Glomerular visceral epithelial cell (primary cell): Measurements from ENCODE around the gene SLC9B1.
A peak's percentile ranks its signal among the peaks of the same experiment; 100 is the strongest.

Experiments used
- DNase-seq: peaks from one replicate; pipeline ENCODE4 v3.0.0-alpha.2; 2016; ENCODE audit errors: extremely low spot score

The SLC9B1 gene, protein sequence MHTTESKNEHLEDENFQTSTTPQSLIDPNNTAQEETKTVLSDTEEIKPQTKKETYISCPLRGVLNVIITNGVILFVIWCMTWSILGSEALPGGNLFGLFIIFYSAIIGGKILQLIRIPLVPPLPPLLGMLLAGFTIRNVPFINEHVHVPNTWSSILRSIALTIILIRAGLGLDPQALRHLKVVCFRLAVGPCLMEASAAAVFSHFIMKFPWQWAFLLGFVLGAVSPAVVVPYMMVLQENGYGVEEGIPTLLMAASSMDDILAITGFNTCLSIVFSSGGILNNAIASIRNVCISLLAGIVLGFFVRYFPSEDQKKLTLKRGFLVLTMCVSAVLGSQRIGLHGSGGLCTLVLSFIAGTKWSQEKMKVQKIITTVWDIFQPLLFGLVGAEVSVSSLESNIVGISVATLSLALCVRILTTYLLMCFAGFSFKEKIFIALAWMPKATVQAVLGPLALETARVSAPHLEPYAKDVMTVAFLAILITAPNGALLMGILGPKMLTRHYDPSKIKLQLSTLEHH

DNA sequence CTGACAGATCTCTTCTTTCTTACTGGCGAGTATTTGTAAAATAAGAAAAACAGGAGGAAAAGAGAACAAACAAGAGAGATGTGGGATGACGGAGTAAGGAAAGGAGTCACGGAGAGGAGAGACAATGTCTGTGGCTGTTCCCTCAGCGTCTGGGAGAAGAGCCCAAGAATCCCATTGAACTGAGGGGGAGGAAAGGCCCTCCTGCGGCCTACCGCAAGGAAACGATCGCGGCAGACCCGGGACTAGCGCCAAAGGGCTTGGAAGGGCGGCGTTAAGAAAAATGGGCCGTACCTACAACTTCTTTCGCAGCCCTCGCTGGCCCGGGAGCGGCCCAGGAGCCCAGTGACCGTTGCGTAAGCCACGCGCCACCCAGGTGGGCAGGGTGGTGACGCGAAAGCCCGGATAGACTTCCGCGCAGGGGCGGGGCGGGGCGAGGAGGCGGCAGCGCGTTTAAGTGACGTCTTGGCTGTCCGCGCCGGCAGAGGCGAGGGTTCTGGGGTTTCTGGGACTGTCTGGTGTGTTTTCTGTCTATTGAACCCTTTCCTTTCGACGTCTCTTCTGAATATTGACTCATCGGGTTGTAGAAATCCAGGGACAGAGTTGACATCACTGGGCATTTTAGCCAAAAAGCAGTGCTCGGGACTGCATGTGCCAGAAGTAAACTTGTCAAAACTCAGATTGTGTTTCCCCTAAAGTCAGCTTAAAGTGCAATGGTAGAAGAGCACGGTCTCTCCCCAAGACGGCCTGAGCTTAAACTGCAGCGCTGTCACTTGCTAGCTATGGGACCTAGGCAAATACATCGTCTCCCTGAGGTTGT, at the start of gene SLC9B1:
Gene SLC9B1, minus strand, starts transcription at position 398 of the 817 bp plus-strand sequence. CDS start 27,994 bp downstream, outside the sequence.
- peak; percentile 99 for DNase-seq

DNA sequence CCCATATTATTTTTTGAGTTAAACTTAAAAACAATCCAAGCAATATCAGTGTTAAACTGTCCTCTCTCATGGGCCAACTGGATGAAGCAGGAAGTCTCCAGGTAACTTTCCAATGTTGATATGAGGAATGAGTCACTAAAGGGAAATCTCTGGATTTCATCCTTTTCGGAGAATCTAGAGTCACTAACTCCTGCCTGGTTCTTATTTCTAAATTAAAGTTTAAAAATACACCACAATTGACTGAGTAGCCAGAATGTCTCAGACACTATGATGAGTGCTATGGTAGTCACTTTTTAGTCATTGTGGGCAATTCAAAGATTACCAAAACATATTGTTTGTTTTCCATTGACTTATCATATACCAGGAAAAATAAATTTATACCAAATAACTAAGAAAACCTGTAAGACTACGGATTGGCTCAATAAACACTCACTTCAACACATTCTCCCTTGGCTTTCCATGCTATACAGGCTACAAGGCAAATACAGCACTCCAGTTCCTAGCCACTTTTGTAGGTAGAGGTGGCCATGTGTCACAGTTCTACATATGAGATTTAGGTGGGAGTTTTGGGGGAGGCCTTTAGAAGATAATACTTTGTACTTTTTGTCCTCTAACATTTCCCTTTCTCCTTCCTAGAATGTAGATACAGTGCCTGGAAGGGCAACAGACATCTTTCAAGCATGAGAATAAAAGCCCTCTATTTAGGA, 48.5 kb upstream of the SLC9B1 start:
- DNase-seq: no peak

DNA sequence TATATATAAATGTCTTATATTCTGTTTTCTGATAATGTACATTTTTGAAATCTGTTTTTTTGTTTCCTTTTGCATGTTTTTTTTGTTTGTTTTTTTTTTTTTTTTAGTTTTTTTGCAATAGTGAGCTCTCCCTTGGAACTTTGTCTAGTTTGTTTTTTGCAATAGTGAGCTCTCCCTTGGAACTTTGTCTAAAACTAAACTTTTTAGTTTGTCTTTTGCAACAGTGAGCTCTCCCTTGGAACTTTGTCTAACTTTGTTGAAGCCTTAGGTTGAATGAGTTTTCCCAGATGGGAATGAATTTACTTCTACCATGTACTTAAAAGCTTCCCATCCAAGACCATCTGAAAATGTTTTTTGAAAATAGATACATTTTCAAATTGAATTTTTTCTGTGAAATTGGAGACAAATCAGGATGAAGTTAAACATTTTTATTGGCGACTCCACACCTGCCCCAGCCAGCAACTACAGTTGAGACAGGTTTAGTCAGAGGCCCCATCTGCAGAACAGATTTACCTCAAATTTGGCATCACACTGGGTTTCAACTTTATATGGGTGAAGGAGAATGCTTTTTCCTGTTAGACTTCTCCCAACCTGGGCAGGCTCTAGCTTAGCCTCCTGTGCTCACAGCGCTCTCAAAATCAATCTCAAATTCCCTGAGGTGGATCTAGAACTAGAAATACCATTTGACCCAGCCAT, 41.1 kb upstream of the SLC9B1 start:
- no peak for DNase-seq

DNA sequence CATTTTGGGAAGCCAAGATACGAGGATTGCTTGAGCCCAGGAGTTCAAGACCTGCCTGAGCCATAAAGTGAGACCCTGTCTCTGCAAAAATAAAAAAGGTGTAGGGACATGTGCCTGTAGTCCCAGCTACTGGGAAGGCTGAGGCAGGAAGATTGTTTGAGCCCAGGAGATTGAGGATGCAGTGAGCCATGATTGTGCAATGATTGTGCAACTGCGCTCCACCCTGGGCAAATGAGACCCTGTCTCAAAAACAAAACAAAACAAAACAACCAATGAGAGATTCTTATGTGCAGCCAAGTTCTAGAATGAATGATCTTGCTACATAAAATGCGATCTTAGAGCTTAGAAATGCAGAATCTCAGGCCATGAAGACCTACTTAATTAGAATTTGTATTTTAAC, 34.5 kb upstream of the SLC9B1 start:
- no peak for DNase-seq

DNA sequence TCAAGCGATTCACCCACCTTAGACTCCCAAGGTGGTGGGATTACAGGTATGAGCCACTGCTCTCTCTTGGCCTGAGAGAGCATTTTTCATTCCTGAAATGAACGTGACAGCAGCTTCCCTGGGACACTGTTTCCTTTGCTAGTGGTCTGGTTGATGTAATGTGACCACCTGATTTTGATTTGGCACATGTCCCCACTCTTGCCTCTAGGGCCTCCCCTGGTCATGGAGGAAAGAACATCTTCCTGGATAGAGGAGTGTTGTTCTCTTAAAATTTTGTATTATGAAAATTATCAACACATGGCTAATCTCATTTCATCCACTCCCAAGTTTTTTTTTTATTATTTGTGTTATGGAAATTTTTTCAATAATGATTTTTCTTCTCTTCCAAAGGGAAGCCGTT, 33.3 kb upstream of the SLC9B1 start:
- no peak for DNase-seq

DNA sequence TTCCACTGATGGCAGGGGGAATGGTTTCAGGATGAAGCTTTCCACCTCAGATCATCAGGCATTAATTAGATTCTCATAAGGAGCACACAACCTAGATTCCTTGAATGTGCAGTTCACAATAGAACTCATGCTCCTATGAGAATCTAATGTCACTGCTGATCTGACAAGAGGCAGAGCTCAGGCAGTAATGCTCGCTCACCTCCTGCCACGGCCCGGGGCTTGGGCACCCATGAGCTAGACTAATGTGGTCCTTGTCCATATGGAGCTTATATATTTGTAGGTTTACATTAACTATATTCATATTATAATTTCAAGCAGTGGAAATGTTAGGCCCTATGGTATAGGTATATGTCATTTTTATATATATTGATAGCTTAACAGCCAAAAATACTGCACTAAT, 32.6 kb upstream of the SLC9B1 start:
- DNase-seq: no peak

DNA sequence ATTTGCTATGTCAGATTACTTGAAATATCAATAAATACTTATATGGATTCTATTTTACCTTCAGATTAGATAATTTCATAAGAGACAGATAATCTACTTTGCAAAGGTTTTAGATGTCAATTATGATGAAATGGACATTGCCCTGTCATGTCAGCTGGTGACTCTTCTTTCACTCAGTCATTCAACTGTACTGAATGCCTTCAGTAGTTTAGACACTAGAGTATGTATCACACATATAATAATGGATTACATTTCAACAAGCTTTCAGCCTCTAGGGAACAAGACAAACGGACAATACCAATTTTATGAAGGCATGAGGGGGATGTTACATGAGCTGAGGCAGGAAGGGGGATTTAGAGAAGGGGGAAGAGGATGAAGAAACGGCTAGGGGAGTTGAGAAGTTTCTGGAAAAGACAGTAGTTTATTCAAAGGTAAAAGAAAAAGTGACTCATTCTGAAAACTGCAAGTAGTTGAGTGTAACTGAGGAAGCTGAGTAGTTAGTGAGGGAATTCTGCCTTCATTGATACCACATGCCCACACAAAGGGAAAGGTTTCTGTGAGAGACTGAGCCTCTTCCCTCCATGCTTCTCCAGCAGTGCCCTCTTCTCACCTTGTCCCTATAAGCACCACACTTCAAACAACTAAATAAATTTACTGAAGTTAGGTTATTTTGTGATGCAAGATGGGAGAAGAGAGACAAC, 31.4 kb upstream of the SLC9B1 start:
- DNase-seq: no peak

DNA sequence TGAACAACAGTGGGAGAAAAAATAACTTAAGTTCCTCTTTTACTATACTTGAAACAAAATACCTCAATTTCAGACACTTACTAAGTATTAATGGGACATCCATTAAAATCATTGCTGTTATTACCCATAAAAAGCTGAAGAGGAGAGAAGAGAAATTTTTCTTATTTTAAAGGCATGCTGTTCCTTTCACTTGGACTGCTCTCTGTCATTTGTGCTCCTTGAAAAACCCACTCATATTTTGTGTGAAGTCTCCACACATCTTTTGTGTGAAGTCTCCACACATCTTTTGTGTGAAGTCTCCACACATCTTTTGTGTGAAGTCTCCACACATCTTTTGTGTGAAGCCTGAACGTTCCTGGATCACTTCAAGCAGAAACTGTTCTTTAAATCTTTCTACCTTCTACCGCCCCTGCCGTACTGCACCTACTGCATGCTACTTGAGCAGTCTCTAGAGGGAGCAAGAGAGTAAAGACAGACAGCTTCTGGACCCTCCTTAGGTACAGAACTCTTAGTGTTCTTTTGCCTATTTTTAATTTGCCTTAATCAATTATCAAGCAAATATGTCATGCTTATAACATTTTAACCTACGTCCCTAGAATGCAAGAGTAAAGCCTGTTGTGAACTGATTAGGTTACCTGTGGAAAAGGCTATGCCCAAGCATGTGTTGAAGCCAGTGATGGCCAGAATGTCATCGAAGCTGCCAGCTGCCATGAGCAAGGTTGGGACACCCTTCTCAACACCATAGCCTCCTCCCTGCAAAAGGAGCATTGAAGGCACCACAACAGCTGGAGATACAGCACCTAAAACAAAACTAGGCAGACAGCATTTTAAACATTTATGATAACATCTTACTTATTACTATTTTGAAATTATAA, 27.1 kb upstream of the SLC9B1 start:
- peak; percentile 45 for DNase-seq

DNA sequence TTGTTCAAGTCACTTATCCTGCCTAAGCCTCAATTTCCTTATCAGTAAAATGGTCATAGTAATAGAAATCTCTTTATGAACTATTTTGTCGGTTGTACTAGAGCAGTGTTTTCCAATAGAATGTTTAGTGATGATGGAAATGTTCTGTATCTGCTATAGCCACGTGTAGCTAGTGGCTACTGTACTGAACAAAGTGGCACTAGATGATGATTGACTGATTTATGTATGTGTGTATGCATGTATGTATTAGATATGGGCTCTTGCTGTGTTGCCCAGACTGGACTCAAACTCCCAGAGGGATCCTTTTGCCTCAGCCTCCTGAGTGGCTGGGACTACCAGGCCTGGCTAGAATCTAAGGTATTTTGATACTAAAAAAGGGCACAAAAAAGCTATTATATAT, 24.7 kb upstream of the SLC9B1 start:
- DNase-seq: no peak

DNA sequence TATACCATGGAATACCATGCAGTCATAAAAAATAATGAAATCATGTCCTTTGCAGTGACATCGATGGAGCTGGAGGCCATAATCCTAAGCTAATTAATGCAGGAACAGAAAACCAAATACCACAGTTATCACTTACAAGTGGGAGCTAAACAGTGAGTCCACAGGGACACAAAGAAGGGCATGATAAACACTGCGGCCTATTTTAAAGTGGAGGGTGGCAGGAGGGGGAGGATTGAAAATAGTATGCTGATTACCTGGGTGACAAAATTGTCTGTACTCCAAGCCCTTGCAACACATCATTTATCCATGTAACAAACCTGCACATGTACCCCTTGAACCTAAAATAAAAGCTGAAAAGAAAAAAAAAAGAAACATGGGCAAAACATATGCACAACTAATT, 16.7 kb upstream of the SLC9B1 start:
- no peak for DNase-seq

DNA sequence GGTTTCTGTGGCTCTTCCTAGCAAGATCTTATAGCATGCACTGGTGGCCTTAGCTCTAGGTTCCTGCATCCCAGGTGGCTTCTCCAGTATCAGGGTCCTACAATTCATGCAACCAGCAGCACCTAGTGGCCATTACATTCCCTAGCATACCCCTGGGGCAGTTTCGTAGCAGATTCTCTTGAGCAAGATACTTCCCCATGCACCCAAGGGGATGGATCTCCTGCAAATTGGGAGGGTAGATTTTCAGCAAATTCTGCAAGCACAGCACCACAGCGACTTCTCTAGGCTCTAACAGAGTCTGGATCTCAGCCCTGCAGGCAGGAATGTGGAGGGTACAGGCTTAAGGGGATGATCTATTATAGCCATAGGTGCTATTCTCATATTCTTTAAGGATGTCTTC, 13.1 kb upstream of the SLC9B1 start:
- peak; percentile 58 for DNase-seq

DNA sequence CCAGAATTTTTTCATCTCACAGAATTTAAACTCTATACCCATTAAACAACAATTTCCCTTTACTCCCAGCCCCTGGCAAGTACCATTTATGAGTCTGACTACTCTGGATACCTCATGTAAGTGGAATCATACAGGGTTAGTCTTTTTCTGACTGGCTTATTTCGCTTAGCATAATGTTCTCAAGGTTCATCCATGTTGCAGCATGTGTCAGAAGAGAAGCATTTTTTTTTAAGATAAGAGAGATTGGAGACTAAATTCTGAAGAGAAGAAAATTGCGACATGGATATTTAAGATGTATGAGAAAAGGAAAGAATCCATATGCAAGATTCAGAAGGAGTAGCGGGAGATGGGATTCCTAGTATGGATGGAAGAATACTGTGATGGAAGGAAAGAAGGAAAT, 11.3 kb upstream of the SLC9B1 start:
- no peak for DNase-seq

DNA sequence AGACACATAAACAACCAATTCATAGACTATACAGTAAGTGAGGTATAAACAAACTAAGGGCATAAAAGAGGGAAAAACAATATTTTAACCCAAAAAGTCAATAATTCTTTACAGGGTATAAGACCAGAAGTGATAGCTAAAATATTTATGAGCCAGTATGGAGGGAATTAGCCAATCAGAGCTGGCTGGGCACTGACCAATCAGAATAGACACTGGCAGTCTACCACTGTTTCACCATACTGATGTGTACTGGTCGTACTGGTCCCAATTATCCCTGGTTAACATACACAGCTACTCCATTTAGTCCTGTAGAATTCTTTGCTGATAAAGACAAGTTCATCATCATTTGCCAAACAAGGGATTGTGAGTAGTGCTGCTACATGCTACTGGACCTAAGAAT, 9.8 kb upstream of the SLC9B1 start:
- no peak for DNase-seq

DNA sequence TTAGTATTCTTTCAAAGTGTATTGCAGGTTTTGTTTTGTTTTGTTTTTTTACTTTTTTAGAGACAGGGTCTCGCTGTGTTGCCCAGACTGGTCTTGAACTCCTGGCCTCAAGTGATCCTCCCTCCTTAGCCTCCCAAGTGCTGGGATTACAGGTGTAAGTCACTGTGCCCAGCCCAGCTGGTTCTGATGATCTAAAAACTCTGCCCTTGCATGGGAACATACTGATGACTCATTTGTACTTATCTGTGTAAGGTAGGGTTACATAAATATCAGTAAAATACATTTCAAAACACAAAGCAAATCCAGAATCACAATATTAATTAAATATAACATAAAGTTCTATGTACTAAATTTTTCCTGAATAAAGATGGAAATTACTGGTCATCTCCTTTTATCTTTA, 7.4 kb upstream of the SLC9B1 start:
- DNase-seq: no peak

DNA sequence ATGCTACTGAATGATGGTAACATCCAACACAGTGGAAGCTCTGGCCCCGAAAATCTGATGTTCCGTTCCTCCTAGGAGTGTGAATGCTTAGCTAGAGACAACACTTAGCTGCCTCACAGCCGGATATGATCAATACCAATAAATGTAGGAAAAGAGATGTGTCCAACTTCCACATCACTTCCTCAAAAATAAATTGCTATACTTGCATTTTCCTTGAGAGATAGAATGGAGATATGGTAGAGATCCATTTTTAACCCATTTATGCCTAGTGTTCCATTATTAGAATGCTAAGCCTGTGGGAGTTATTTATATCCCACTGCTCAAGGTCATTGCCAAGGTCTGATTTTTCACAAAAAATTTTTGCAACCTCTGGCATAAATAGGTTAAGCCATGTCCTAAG, 5.5 kb upstream of the SLC9B1 start:
- no peak for DNase-seq

DNA sequence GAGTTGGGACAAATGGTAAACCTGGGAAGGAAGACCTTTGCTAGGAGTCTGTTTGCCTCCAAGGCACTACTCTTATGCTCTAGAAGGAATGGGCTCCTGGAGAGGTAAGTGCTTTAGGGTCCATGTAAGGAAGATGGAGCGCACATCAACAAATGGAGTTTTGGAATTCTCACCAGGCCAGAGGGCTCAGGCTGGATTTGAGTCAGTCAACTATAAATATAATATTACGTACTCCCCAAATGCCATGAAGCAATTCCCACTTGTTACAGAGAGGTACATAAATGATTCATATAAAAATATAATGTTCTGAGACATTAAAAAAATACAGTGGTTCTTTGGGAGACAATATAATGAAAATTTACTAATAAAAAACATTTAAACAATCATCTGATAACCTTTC, 1.6 kb upstream of the SLC9B1 start:
- DNase-seq: no peak

DNA sequence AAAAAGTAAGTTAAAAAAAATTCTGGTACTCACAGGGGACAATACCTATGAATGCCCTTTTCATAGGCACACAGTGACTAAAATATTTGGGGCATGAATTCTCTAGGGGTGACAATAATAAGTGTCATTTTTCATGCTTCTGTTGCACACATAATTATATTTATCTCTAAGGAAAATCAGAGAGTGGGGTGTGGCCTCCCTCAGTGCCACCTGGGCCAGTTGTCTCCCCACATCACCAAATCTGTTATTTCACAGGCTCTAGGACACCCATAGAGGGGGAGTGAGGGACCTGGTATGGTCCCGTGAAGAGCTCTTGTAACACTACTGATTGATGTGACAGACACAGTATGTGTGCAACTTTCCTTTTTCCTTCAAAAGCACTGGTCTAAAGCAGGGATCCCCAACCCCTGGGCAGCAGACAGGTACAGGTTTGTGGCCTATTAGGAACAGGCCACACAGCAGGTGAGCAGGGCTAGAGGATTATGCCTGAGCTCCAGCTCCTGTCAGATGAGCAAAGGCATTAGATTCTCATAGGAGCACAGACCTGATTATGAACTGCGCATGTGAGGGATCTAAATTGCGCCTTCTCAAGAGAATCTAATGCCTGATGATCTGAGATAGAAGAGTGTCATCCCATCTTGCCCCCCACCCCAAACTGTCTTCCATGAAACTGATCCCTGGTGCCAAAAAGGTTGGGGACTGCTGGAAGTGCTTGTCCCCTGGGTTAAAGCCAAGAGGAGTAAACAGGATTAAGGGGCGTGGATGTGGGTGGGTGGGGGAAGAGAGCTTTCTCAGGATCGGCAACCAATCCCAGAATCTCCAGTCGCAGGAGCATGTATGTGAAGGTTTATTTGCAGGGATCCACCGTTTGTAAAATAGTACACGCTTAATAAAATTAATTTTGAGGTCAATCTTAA, 856 bp downstream of the SLC9B1 start:
- no peak for DNase-seq

DNA sequence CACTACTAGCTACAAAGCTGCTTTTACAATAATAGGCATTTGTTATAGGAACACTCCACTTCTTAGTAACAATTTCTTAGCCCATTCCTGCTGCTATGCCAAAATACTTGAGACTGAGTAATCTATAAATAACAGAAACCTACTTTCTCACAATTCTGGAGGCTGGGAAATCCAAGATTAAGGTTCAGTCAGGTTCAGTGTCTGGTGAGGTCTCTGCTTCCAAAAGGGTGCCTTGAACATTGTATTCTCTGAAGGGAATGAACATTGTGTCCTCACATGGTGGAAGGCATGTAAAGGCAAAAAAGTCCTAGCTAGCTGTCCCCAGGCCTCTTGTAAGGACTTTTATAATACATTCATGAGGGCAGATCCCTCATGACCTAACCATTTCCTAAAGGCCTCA, 7.0 kb downstream of the SLC9B1 start:
- DNase-seq: no peak

DNA sequence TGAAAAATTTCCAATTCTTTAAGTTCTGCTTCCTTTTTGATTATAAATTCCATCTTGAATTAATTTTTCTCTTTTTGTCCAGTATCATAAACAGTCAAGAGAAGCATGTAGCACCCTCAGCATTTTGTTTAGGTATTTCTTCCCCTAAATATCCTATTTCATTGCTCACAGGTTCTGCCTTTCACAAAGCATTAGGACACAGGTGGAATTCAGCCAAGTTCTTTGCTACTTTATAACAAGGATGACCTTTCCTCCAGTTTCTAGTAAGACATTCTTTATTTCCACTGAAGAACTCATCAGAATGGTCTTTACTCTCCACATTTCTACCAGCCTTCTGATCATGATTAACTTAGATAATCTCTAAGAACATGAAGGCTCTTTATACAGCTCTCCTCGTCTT, 7.4 kb downstream of the SLC9B1 start:
- DNase-seq: no peak
